ENCODE measurements around the gene UST. TPM values are rescaled to one million over a fixed set of nuclear protein-coding genes. Genes with fewer than 3 reads are reported as not detected.

Gene UST
- total and polyA plus RNA-seq, 2 experiments from 2014 or later = 8.0 to 11.7 TPM

- H2AFZ ChIP-seq = no peak overlapping the region
- no peak overlapping the region for H3K4me3 ChIP-seq
- H3K4me2 ChIP-seq = no peak overlapping the region
Observed at GRCh38 chr6:149093643-149094042, 346.8 kb downstream of the UST start.

DNA sequence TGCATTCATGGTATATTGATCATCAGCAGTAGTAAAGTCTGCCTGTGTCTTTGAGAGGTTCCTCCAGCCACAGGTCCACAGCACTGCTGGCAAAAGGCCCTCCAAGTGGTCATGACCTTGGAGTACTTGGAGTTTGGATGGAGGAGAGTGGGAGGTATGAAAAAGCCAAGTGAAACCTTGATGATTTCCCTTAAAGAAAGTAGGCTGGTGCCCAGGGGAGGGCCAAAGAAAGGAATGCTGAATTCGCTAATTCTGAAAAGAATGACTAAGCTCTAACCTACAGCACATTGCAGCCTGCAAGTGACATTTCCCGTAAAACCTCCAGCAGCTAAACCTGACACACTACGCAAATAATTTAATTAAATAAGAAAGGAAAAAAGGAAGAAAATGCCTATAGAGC, 347.3 kb downstream of the UST start:
- Histone ChIP-seq H3K9me2 (replicated peaks; ENCODE audit: insufficient read depth) (no peaks in the 10 kb centered on the region), H3K4me1 (ENCODE audit: insufficient read depth) (peaks cover 5% of the 10 kb centered on the region), H2AFZ (no peak overlapping the region), H3K27ac (no peak overlapping the region), H4K20me1 (ENCODE audit: insufficient read depth, poor library complexity, severe bottlenecking) (no peaks in the 10 kb centered on the region), H3K36me3 (replicated peaks; ENCODE audit: insufficient read depth, low read depth) (no peaks in the 10 kb centered on the region), H3K9me3 (ENCODE audit: low read depth) (no peaks in the 10 kb centered on the region), H3K4me3 (no peak overlapping the region), H3K4me2 (no peak overlapping the region), H3K27me3 (no peaks in the 10 kb centered on the region), H3K79me2 (no peaks in the 10 kb centered on the region)
- WGBS (ENCODE audit: low lambda C conversion rate, missing lambda C conversion rate) = 62% methylated on average over 3 of the region's 3 CpGs
- no peak for TF ChIP-seq EZH2phosphoT487 (IDR thresholded peaks at IDR 0.05; ENCODE audit: low read depth, severe bottlenecking, unreplicated experiment)
- no peak for TF ChIP-seq EZH2 (IDR thresholded peaks at IDR 0.05; ENCODE audit: borderline replicate concordance)
- TF ChIP-seq CTCF (IDR thresholded peaks at IDR 0.05; ENCODE audit: poor library complexity) = no peak
- no peak for DNase-seq (ENCODE audit: low spot score)

More at GRCh38 chr6:149093643-149094042, 346.8 kb downstream of the UST start:
- H4K20me1 ChIP-seq (ENCODE audit: insufficient read depth, poor library complexity, severe bottlenecking) = no peaks in the 10 kb centered on the region
- H3K79me2 ChIP-seq = no peaks in the 10 kb centered on the region
- H3K9me3 ChIP-seq (ENCODE audit: low read depth) = no peaks in the 10 kb centered on the region
- no peaks in the 10 kb centered on the region for H3K27me3 ChIP-seq
- TF ChIP-seq EZH2phosphoT487 (IDR thresholded peaks at IDR 0.05; ENCODE audit: low read depth, severe bottlenecking, unreplicated experiment) = no peak
- no peak for TF ChIP-seq CTCF (IDR thresholded peaks at IDR 0.05; ENCODE audit: poor library complexity)
- no peak for TF ChIP-seq EZH2 (IDR thresholded peaks at IDR 0.05; ENCODE audit: borderline replicate concordance)
- WGBS (ENCODE audit: low lambda C conversion rate, missing lambda C conversion rate) = 51% methylated on average over 3 of the region's 3 CpGs
- peaks cover 5% of the 10 kb centered on the region for H3K4me1 ChIP-seq (ENCODE audit: insufficient read depth)
- H3K27ac ChIP-seq = no peak overlapping the region
- no peak for DNase-seq (ENCODE audit: low spot score)
- H3K9me2 ChIP-seq (replicated peaks; ENCODE audit: insufficient read depth) = no peaks in the 10 kb centered on the region
- H3K36me3 ChIP-seq (replicated peaks; ENCODE audit: insufficient read depth, low read depth) = no peaks in the 10 kb centered on the region

- Histone ChIP-seq H3K27me3 (no peaks in the 10 kb centered on the region), H4K20me1 (ENCODE audit: insufficient read depth, poor library complexity, severe bottlenecking) (no peaks in the 10 kb centered on the region), H3K9me2 (replicated peaks; ENCODE audit: insufficient read depth) (no peaks in the 10 kb centered on the region), H3K27ac (no peak overlapping the region), H2AFZ (no peak overlapping the region), H3K9me3 (ENCODE audit: low read depth) (peaks cover 2% of the 10 kb centered on the region), H3K36me3 (replicated peaks; ENCODE audit: insufficient read depth, low read depth) (no peaks in the 10 kb centered on the region), H3K4me2 (no peak overlapping the region), H3K4me3 (no peak overlapping the region), H3K79me2 (no peaks in the 10 kb centered on the region), H3K4me1 (ENCODE audit: insufficient read depth) (peaks cover 5% of the 10 kb centered on the region)
- no peak for DNase-seq (ENCODE audit: low spot score)
- TF ChIP-seq EZH2phosphoT487 (IDR thresholded peaks at IDR 0.05; ENCODE audit: low read depth, severe bottlenecking, unreplicated experiment) (no peak), CTCF (IDR thresholded peaks at IDR 0.05; ENCODE audit: poor library complexity) (no peak), EZH2 (IDR thresholded peaks at IDR 0.05; ENCODE audit: borderline replicate concordance) (no peak)
- 66% methylated on average over 2 of the region's 2 CpGs for WGBS (ENCODE audit: low lambda C conversion rate, missing lambda C conversion rate)
Observed at GRCh38 chr6:149094934-149095351, 348.1 kb downstream of the UST start.

- DNase-seq (ENCODE audit: low spot score) = no peak
- H2AFZ ChIP-seq = no peak overlapping the region
- TF ChIP-seq EZH2 (IDR thresholded peaks at IDR 0.05; ENCODE audit: borderline replicate concordance) (no peak), CTCF (IDR thresholded peaks at IDR 0.05; ENCODE audit: poor library complexity) (no peak), EZH2phosphoT487 (IDR thresholded peaks at IDR 0.05; ENCODE audit: low read depth, severe bottlenecking, unreplicated experiment) (no peak)
- H3K4me2 ChIP-seq = no peak overlapping the region
- no peaks in the 10 kb centered on the region for H4K20me1 ChIP-seq (ENCODE audit: insufficient read depth, poor library complexity, severe bottlenecking)
- 40% methylated on average over 1 of the region's 1 CpG for WGBS (ENCODE audit: low lambda C conversion rate, missing lambda C conversion rate)
- H3K27ac ChIP-seq = no peak overlapping the region
- no peaks in the 10 kb centered on the region for H3K9me2 ChIP-seq (replicated peaks; ENCODE audit: insufficient read depth)
- H3K27me3 ChIP-seq = no peaks in the 10 kb centered on the region
- no peaks in the 10 kb centered on the region for H3K79me2 ChIP-seq
- peaks cover 4% of the 10 kb centered on the region for H3K9me3 ChIP-seq (ENCODE audit: low read depth)
- H3K4me1 ChIP-seq (ENCODE audit: insufficient read depth) = peaks cover 5% of the 10 kb centered on the region
- H3K4me3 ChIP-seq = no peak overlapping the region
- H3K36me3 ChIP-seq (replicated peaks; ENCODE audit: insufficient read depth, low read depth) = no peaks in the 10 kb centered on the region
Observed at GRCh38 chr6:149095842-149096241, 349.0 kb downstream of the UST start.
